Endodermal cell (in vitro differentiated cells): ENCODE measurements around the gene REXO1. TPM values are rescaled to one million over a fixed set of nuclear protein-coding genes. Genes with fewer than 3 reads are reported as not detected.

Experiments
- DNase-seq: peaks from one replicate; pipeline ENCODE4 v3.0.0-alpha.2; 2017
- H3K27ac ChIP-seq: 2 replicates; pipeline ENCODE4 v1.5.1; 2013; ENCODE audit warnings: mild to moderate bottlenecking, low read depth, low read length, moderate library complexity
- H3K27me3 ChIP-seq: 2 replicates; pipeline ENCODE4 v1.6.1; 2013; ENCODE audit warnings: mild to moderate bottlenecking, low read length, moderate library complexity; ENCODE audit not compliant: insufficient read depth, control insufficient read depth, poor library complexity, severe bottlenecking
- H3K36me3 ChIP-seq: 2 replicates; pipeline ENCODE4 v1.7.0; 2013; ENCODE audit warnings: mild to moderate bottlenecking, low read length, moderate library complexity; ENCODE audit not compliant: control insufficient read depth, insufficient read depth
- H3K4me1 ChIP-seq: one replicate; pipeline ENCODE4 v1.7.0; 2013; ENCODE audit warnings: low read length; ENCODE audit not compliant: control insufficient read depth, insufficient read depth
- H3K4me3 ChIP-seq: 2 replicates; pipeline ENCODE4 v1.5.1; 2013; ENCODE audit warnings: mild to moderate bottlenecking, low read length, moderate library complexity
- H3K9ac ChIP-seq: 2 replicates; pipeline ENCODE4 v1.6.1; 2013; ENCODE audit warnings: mild to moderate bottlenecking, low read length, moderate library complexity; ENCODE audit not compliant: poor library complexity, severe bottlenecking; ENCODE audit errors: extremely low read depth
- H3K9me3 ChIP-seq: 2 replicates; pipeline ENCODE4 v1.6.1; 2013; ENCODE audit warnings: mild to moderate bottlenecking, low read length, moderate library complexity; ENCODE audit not compliant: control insufficient read depth
- H3K27ac Mint-ChIP-seq: 2 replicates; pipeline ENCODE4 v1.8.0; 2020; ENCODE audit warnings: mixed read lengths
- H3K27me3 Mint-ChIP-seq: 2 replicates; pipeline ENCODE4 v1.8.0; 2021; ENCODE audit warnings: mild to moderate bottlenecking, mixed read lengths; ENCODE audit not compliant: insufficient read depth
- H3K36me3 Mint-ChIP-seq: 2 replicates; pipeline ENCODE4 v1.8.0; 2020; ENCODE audit warnings: low read depth, mixed read lengths
- H3K4me1 Mint-ChIP-seq: 2 replicates; pipeline ENCODE4 v1.8.0; 2020; ENCODE audit warnings: mixed read lengths
- H3K4me3 Mint-ChIP-seq: 2 replicates; pipeline ENCODE4 v1.8.0; 2020; ENCODE audit warnings: mild to moderate bottlenecking, moderate library complexity, mixed read lengths
- H3K9me3 Mint-ChIP-seq: 2 replicates; pipeline ENCODE4 v1.8.0; 2020; ENCODE audit warnings: mild to moderate bottlenecking, mixed read lengths
- WGBS, 2 experiments: methylation state at CpG; one replicate each; pipeline versions ENCODE4 v1.1.5 to v1.1.7; 2013; ENCODE audit warnings: missing lambda C conversion rate in 2 of 2, mixed read lengths in 1 of 2; ENCODE audit not compliant: insufficient coverage in 1 of 2, insufficient read length in 1 of 2; 5-methylcytosine and 5-hydroxymethylcytosine counted together
- total RNA-seq, 2 donors: library from RNA; stranded (reverse); fragmentation: NEBNext Ultra II Directional in 1 of 2; extraction: Animal tissue kit (Norgen Biotek cat#: 25700) in 1 of 2; gene quantifications; 2 replicates in 1 of 2; 3 replicates in 1 of 2; pipeline ENCODE4 v1.2.1, GENCODE V29; 2021
- TF ChIP-seq, protein P1 (sequence below): fragments of 200-600 bp; sonication (generic); conservative IDR thresholded peaks from 2 replicates; pipeline ENCODE4 v1.5.0; 2021; ENCODE audit warnings: antibody characterized with exemption, mild to moderate bottlenecking

Gene REXO1
- total RNA-seq, 2 donors from 2014 or later, result 51.6 to 56.4 TPM

DNA sequence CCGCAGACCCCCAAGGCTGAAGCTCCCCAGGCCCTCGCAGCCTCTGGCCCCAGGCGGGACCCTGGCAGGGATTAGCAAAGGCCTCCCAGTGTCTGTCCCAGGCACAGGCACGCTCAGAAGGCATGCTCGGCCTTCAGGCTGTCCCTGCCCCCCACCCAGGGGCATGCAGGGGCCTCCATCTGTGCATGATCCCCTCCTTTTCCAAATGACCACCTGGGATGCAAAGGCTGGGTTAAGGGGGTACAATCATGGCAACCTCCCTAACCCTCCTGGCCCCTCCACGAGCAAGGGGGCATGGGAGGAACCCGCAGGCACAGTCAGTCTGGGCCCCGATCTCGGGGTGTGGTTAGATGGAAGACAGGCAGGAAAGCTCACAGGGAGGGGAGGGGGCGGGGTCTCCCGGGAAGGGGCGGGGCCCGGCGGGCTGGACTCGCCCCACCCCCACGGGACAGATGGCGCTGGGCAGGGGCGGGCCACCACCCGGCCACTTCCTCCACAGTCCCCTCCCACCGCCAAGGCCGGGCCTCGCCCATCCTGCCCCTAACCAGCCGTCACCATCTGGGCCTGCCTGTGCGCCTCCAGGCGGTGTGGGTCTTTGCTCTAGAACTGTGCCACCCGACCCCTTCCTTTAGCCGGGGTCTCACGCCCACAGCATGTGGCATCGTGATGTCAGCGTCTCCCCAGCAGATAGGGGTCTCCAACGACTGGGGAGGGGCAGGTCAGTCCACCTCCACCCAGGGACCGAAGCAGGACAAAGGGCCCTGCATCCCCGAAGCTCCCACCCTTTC is 7.0 kb upstream of the REXO1 start:
- H3K36me3 Mint-ChIP-seq, result peaks cover 8% of the 10 kb centered on the region
- Histone ChIP-seq H3K4me1 (peaks cover 28% of the 10 kb centered on the region), H3K9ac (no peak overlapping the region), H3K27me3 (no peaks in the 10 kb centered on the region), H3K36me3 (peaks cover 4% of the 10 kb centered on the region), H3K4me3 (peak overlapping the region; percentile 40), H3K27ac (peak overlapping the region; percentile 89), H3K9me3 (no peaks in the 10 kb centered on the region)
- H3K27me3 Mint-ChIP-seq, result no peaks in the 10 kb centered on the region
- WGBS, 2 experiments, result 22 to 42% methylated on average over 9 to 32 of the region's 33 CpGs
- TF ChIP-seq, protein P1, sequence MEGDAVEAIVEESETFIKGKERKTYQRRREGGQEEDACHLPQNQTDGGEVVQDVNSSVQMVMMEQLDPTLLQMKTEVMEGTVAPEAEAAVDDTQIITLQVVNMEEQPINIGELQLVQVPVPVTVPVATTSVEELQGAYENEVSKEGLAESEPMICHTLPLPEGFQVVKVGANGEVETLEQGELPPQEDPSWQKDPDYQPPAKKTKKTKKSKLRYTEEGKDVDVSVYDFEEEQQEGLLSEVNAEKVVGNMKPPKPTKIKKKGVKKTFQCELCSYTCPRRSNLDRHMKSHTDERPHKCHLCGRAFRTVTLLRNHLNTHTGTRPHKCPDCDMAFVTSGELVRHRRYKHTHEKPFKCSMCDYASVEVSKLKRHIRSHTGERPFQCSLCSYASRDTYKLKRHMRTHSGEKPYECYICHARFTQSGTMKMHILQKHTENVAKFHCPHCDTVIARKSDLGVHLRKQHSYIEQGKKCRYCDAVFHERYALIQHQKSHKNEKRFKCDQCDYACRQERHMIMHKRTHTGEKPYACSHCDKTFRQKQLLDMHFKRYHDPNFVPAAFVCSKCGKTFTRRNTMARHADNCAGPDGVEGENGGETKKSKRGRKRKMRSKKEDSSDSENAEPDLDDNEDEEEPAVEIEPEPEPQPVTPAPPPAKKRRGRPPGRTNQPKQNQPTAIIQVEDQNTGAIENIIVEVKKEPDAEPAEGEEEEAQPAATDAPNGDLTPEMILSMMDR, result no peak
- peaks cover 27% of the 10 kb centered on the region for H3K4me1 Mint-ChIP-seq
- H3K27ac Mint-ChIP-seq, result peak overlapping the region; percentile 84
- H3K9me3 Mint-ChIP-seq, result no peaks in the 10 kb centered on the region
- DNase-seq, result peak; percentile 99
- peak overlapping the region; percentile 39 for H3K4me3 Mint-ChIP-seq

DNA sequence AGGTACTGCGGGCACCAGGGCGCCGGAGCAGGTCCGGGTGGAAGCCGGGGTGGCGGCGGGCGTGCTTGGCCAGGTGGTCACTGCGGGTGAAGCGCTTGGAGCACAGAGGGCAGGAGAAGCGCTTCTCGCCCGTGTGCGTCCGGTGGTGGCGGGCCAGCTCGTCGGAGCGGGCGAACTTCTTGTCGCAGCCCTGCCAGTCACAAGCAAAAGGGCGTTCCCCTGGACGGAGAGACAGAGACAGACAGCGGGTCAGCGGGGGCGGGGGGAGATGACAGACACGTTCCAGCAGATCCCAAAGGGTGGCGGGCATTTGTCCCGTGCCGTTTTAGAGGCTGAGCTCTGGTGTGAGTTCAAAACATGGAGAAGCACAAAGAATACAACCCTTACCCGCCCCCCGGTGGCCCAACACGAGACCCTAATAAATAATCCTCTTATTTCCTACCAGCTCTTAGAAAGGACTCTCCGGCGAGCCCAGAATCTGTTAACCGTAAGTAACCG is 6.3 kb upstream of the REXO1 start:
- no peak for DNase-seq
- Histone ChIP-seq H3K27me3 (no peaks in the 10 kb centered on the region), H3K36me3 (peaks cover 4% of the 10 kb centered on the region), H3K4me1 (peaks cover 24% of the 10 kb centered on the region), H3K27ac (peak overlapping the region; percentile 74), H3K9me3 (no peaks in the 10 kb centered on the region), H3K9ac (no peak overlapping the region), H3K4me3 (no peak overlapping the region)
- Mint-ChIP-seq H3K4me1 (peaks cover 27% of the 10 kb centered on the region), H3K4me3 (peak overlapping the region; percentile 39), H3K36me3 (peaks cover 8% of the 10 kb centered on the region), H3K27ac (peak overlapping the region; percentile 66), H3K9me3 (no peaks in the 10 kb centered on the region), H3K27me3 (no peaks in the 10 kb centered on the region)
- TF ChIP-seq, protein P1, result peak; percentile 31
- 86 to 88% methylated on average over 19 to 37 of the region's 37 CpGs for WGBS, 2 experiments

DNA sequence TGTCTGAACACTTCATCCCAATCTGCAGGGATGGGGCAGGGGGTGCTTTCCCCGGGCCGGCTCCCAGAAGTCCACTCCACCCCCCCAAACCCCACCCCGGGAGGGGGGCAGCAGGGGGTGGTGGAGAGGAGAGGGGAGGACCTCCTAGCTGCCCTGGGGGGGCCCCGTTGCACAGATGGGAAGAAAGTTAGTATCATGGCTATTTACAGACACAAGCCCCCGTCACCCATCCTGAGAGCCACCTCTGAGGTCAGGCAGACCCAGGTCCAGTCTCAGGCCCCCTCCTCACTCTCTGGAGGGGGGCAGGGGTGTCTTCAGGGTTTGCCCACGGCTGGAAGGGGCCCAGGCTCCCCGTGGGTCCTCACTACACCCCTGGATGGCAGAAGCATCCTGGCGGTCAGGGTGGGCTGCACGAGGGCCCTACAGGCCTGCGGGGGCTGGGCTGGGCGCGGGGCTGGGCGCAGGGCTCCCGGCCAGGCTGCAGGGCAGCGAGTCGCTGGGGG is 5.8 kb upstream of the REXO1 start:
- Histone ChIP-seq H3K4me3 (no peak overlapping the region), H3K36me3 (peaks cover 4% of the 10 kb centered on the region), H3K9ac (no peak overlapping the region), H3K9me3 (no peaks in the 10 kb centered on the region), H3K4me1 (peaks cover 22% of the 10 kb centered on the region), H3K27me3 (no peaks in the 10 kb centered on the region), H3K27ac (no peak overlapping the region)
- TF ChIP-seq, protein P1, result no peak
- Mint-ChIP-seq H3K27me3 (no peaks in the 10 kb centered on the region), H3K9me3 (no peaks in the 10 kb centered on the region), H3K4me1 (peaks cover 23% of the 10 kb centered on the region), H3K4me3 (no peak overlapping the region), H3K27ac (no peak overlapping the region), H3K36me3 (peaks cover 8% of the 10 kb centered on the region)
- WGBS, 2 experiments, result 92 to 96% methylated on average over 8 to 13 of the region's 16 CpGs
- no peak for DNase-seq
